MM.1S (cell line): ENCODE results near the gene ZBED2.

ENCODE experiments used
- DNase-seq: peaks from one replicate; pipeline ENCODE4 v3.0.0-alpha.2; 2015
- H2AFZ ChIP-seq: fragments of 300-600 bp; sonication (generic); 2 replicates; pipeline ENCODE4 v1.6.0; 2016; ENCODE audit warnings: antibody characterized with exemption, low read length
- H3F3A ChIP-seq: fragments of 300-600 bp; sonication (generic); 2 replicates; pipeline ENCODE4 v1.6.1; 2016; ENCODE audit warnings: mild to moderate bottlenecking, antibody characterized with exemption, low read length, moderate library complexity, mixed read lengths; ENCODE audit not compliant: insufficient read depth
- H3K27ac ChIP-seq: fragments of 300-600 bp; sonication (generic); 2 replicates; pipeline ENCODE4 v1.5.1; 2016; ENCODE audit warnings: mild to moderate bottlenecking, low read length
- H3K27me3 ChIP-seq: fragments of 300-600 bp; sonication (generic); replicated peaks from 2 replicates; pipeline ENCODE4 v1.6.0; 2016; ENCODE audit warnings: low read length; ENCODE audit not compliant: insufficient read depth
- H3K36me3 ChIP-seq: fragments of 300-600 bp; sonication (generic); replicated peaks from 2 replicates; pipeline ENCODE4 v1.6.1; 2016; ENCODE audit warnings: mild to moderate bottlenecking, low read length, mixed read lengths; ENCODE audit not compliant: insufficient read depth
- H3K4me1 ChIP-seq: fragments of 300-600 bp; sonication (generic); 2 replicates; pipeline ENCODE4 v1.6.1; 2016; ENCODE audit warnings: low read length, mixed read lengths
- H3K4me2 ChIP-seq: fragments of 300-600 bp; sonication (generic); 2 replicates; pipeline ENCODE4 v1.6.0; 2016; ENCODE audit warnings: low read depth, low read length
- H3K4me3 ChIP-seq: fragments of 300-600 bp; sonication (generic); 2 replicates; pipeline ENCODE4 v1.5.1; 2016; ENCODE audit warnings: low read length, mixed read lengths
- H3K79me2 ChIP-seq: fragments of 300-600 bp; sonication (generic); 2 replicates; pipeline ENCODE4 v1.6.1; 2016; ENCODE audit warnings: mixed run types, low read length, mixed read lengths
- H3K9ac ChIP-seq: fragments of 300-600 bp; sonication (generic); 2 replicates; pipeline ENCODE4 v1.6.1; 2016; ENCODE audit warnings: low read length, mixed read lengths
- H3K9me2 ChIP-seq: fragments of 300-600 bp; sonication (generic); replicated peaks from 2 replicates; pipeline ENCODE4 v1.6.1; 2016; ENCODE audit warnings: mild to moderate bottlenecking, low read length, mixed read lengths; ENCODE audit not compliant: insufficient read depth
- H3K9me3 ChIP-seq: fragments of 300-600 bp; sonication (generic); replicated peaks from 2 replicates; pipeline ENCODE4 v1.6.1; 2016; ENCODE audit warnings: mild to moderate bottlenecking, low read length, mixed read lengths; ENCODE audit not compliant: insufficient read depth
- H4K20me1 ChIP-seq: fragments of 300-600 bp; sonication (generic); 2 replicates; pipeline ENCODE4 v1.6.1; 2016; ENCODE audit warnings: mild to moderate bottlenecking, low read length, moderate library complexity, mixed read lengths; ENCODE audit not compliant: insufficient read depth
- CTCF ChIP-seq: fragments of 300-600 bp; sonication (generic); IDR thresholded peaks from 2 replicates; pipeline ENCODE4 v1.5.1; 2016; ENCODE audit warnings: antibody characterized with exemption, low read length, mixed read lengths
- EZH2 ChIP-seq: fragments of 300-600 bp; sonication (generic); optimal IDR thresholded peaks from 2 replicates; pipeline ENCODE3; 2017; ENCODE audit warnings: low read depth, mild to moderate bottlenecking, antibody characterized with exemption, low read length, mixed read lengths
- EZH2phosphoT487 ChIP-seq: fragments of 300-600 bp; sonication (generic); IDR thresholded peaks from 2 replicates; pipeline ENCODE4 v1.6.1; 2018; ENCODE audit warnings: antibody characterized with exemption, low read length

ZBED2 gene

GRCh38 chr3:111590143-111590491 is 5.0 kb downstream of the ZBED2 start:
- Histone ChIP-seq H3K79me2 (no peaks in the 10 kb centered on the region), H3K36me3 (no peaks in the 10 kb centered on the region), H2AFZ (no peak overlapping the region), H3K4me3 (no peak overlapping the region), H3K27ac (no peak overlapping the region), H3K4me1 (no peaks in the 10 kb centered on the region), H4K20me1 (no peaks in the 10 kb centered on the region), H3F3A (no peaks in the 10 kb centered on the region), H3K9me3 (no peaks in the 10 kb centered on the region), H3K27me3 (no peaks in the 10 kb centered on the region), H3K9me2 (no peaks in the 10 kb centered on the region), H3K4me2 (no peak overlapping the region), H3K9ac (no peak overlapping the region)
- TF ChIP-seq EZH2phosphoT487 (no peak), EZH2 (no peak)
- no peak for DNase-seq

- no peak for TF ChIP-seq EZH2phosphoT487
- TF ChIP-seq EZH2, result no peak
- TF ChIP-seq CTCF, result no peak
- Histone ChIP-seq H2AFZ (no peak overlapping the region), H3K9ac (no peak overlapping the region), H3K27me3 (no peaks in the 10 kb centered on the region), H3K79me2 (no peaks in the 10 kb centered on the region), H3K4me3 (no peak overlapping the region), H3K4me2 (no peak overlapping the region), H3K36me3 (no peaks in the 10 kb centered on the region), H3K9me2 (no peaks in the 10 kb centered on the region), H3K27ac (no peak overlapping the region), H3K4me1 (no peaks in the 10 kb centered on the region), H4K20me1 (no peaks in the 10 kb centered on the region), H3F3A (no peaks in the 10 kb centered on the region), H3K9me3 (no peaks in the 10 kb centered on the region)
- no peak for DNase-seq
These were observed 5.6 kb downstream of the ZBED2 start for GRCh38 chr3:111589303-111590142.

GRCh38 chr3:111588527-111588926 is 6.6 kb downstream of the ZBED2 start:
- Histone ChIP-seq H3K9me2 (no peaks in the 10 kb centered on the region), H3K36me3 (no peaks in the 10 kb centered on the region), H3K4me1 (no peaks in the 10 kb centered on the region), H2AFZ (no peak overlapping the region), H4K20me1 (no peaks in the 10 kb centered on the region), H3K9ac (no peak overlapping the region), H3K79me2 (no peaks in the 10 kb centered on the region), H3F3A (no peaks in the 10 kb centered on the region), H3K4me2 (no peak overlapping the region), H3K27me3 (no peaks in the 10 kb centered on the region), H3K27ac (no peak overlapping the region), H3K4me3 (no peak overlapping the region), H3K9me3 (no peaks in the 10 kb centered on the region)
- no peak for DNase-seq
- TF ChIP-seq EZH2phosphoT487, result no peak
- TF ChIP-seq CTCF, result no peak
- TF ChIP-seq EZH2, result no peak

- TF ChIP-seq EZH2phosphoT487 (no peak), CTCF (no peak), EZH2 (no peak)
- Histone ChIP-seq H3K4me1 (no peaks in the 10 kb centered on the region), H3K4me2 (no peak overlapping the region), H4K20me1 (no peaks in the 10 kb centered on the region), H3K9me3 (no peaks in the 10 kb centered on the region), H3K9ac (no peak overlapping the region), H3K4me3 (no peak overlapping the region), H2AFZ (no peak overlapping the region), H3K36me3 (no peaks in the 10 kb centered on the region), H3K27ac (no peak overlapping the region), H3F3A (no peaks in the 10 kb centered on the region), H3K27me3 (no peaks in the 10 kb centered on the region), H3K9me2 (no peaks in the 10 kb centered on the region), H3K79me2 (no peaks in the 10 kb centered on the region)
- no peak for DNase-seq
These were observed 9.9 kb downstream of the ZBED2 start for GRCh38 chr3:111585217-111585616.
